CD4-positive, CD25-positive, alpha-beta regulatory T cell (primary cell): Measurements from ENCODE around the gene BARX1. TPM values are rescaled to one million over a fixed set of nuclear protein-coding genes. Genes with fewer than 3 reads are reported as not detected.
"Not testable (repeated sequence)": the region's sequence is repeated elsewhere in the genome, so short reads cannot be mapped to it uniquely, and the experiment has no call there.

Source experiments
- ATAC-seq, 2 donors: fragments of 150-1000 bp; cut with Tn5 transposase; one replicate each; pipeline ENCODE4 v1.10.0; 2021; ENCODE audit warnings: low read depth in 2 of 2, moderate number of reproducible peaks in 2 of 2, moderate library complexity in 1 of 2
- DNase-seq, 3 donors: peaks; one replicate each; pipeline versions ENCODE4 v3.0.0 to v3.0.0-alpha.2; 2012 to 2022; ENCODE audit warnings: mixed read lengths in 1 of 3
- H3K27ac ChIP-seq: one replicate; pipeline ENCODE4 v1.7.0; 2013; ENCODE audit warnings: mild to moderate bottlenecking, low read length; ENCODE audit not compliant: insufficient read depth, poor library complexity, severe bottlenecking
- H3K27me3 ChIP-seq: one replicate; pipeline ENCODE4 v1.7.0; 2013; ENCODE audit warnings: low read length; ENCODE audit not compliant: control insufficient read depth, insufficient read depth
- H3K36me3 ChIP-seq: one replicate; pipeline ENCODE4 v1.7.0; 2013; ENCODE audit warnings: mild to moderate bottlenecking, low read length, moderate library complexity; ENCODE audit not compliant: control insufficient read depth, insufficient read depth
- H3K4me1 ChIP-seq: 2 replicates; pipeline ENCODE4 v1.7.0; 2013; ENCODE audit warnings: mild to moderate bottlenecking, low read length; ENCODE audit not compliant: insufficient read depth, control insufficient read depth, poor library complexity, severe bottlenecking
- H3K4me3 ChIP-seq: one replicate; pipeline ENCODE4 v1.7.0; 2013; ENCODE audit warnings: low read depth, mild to moderate bottlenecking, low read length, moderate library complexity
- H3K9me3 ChIP-seq, 2 experiments: 1 replicate in 1 of 2; 2 replicates in 1 of 2; pipeline ENCODE4 v1.7.0; 2013; ENCODE audit warnings: low read length in 2 of 2, mild to moderate bottlenecking in 1 of 2, moderate library complexity in 1 of 2; ENCODE audit not compliant: control insufficient read depth in 2 of 2
- H3K27ac Mint-ChIP-seq, 3 donors: one replicate each; pipeline ENCODE4 v1.8.0; 2020 to 2022; ENCODE audit warnings: mild to moderate bottlenecking in 3 of 3, mixed read lengths in 3 of 3, moderate library complexity in 2 of 3
- H3K27me3 Mint-ChIP-seq: one replicate; pipeline ENCODE4 v1.8.0; 2022; ENCODE audit warnings: mild to moderate bottlenecking, mixed read lengths
- H3K36me3 Mint-ChIP-seq: one replicate; pipeline ENCODE4 v1.8.0; 2020; ENCODE audit warnings: mixed read lengths
- H3K4me1 Mint-ChIP-seq, 4 donors: one replicate each; pipeline ENCODE4 v1.8.0; 2020 to 2022; ENCODE audit warnings: mixed read lengths in 4 of 4, mild to moderate bottlenecking in 1 of 4
- H3K4me3 Mint-ChIP-seq, 4 donors: one replicate each; pipeline ENCODE4 v1.8.0; 2020 to 2022; ENCODE audit warnings: mild to moderate bottlenecking in 4 of 4, mixed read lengths in 4 of 4, moderate library complexity in 3 of 4
- H3K9me3 Mint-ChIP-seq, 7 donors: one replicate each; pipeline ENCODE4 v1.8.0; 2020 to 2022; ENCODE audit warnings: mixed read lengths in 7 of 7, mild to moderate bottlenecking in 3 of 7, moderate library complexity in 2 of 7
- polyA plus RNA-seq, 4 donors: library from polyadenylated mRNA; unstranded; fragments of 300-500 nt; fragmentation: Illumina TruSeq; gene quantifications; one replicate each; pipeline ENCODE4 v1.2.3, GENCODE V29; 2021
- total RNA-seq: library from RNA; stranded (reverse); gene quantifications from one replicate; pipeline ENCODE4 v1.2.3, GENCODE V29; 2022

BARX1 gene
- total and polyA plus RNA-seq, 5 donors from 2014 or later = not detected

GRCh38 chr9:93964685-93965084 lies 9.5 kb upstream of the BARX1 start:
- Mint-ChIP-seq H3K4me1 (peaks cover 0 to 22% (median 7%) of the 10 kb centered on the region in 4 donors), H3K36me3 (no peaks in the 10 kb centered on the region), H3K27ac (no peak overlapping the region), H3K4me3 (no peak overlapping the region), H3K9me3 (no peaks in the 10 kb centered on the region), H3K27me3 (peaks cover 38% of the 10 kb centered on the region)
- H3K27ac ChIP-seq = no peak overlapping the region
- no peaks in the 10 kb centered on the region for H3K36me3 ChIP-seq
- no peak for DNase-seq
- peaks cover 4% of the 10 kb centered on the region for H3K27me3 ChIP-seq
- H3K4me1 ChIP-seq = peaks cover 19% of the 10 kb centered on the region
- no peaks in the 10 kb centered on the region for H3K9me3 ChIP-seq
- ATAC-seq = no peak
- no peak overlapping the region for H3K4me3 ChIP-seq

- Histone ChIP-seq H3K4me1 (peaks cover 26% of the 10 kb centered on the region), H3K9me3 (no peaks in the 10 kb centered on the region), H3K36me3 (no peaks in the 10 kb centered on the region), H3K4me3 (no peak overlapping the region), H3K27me3 (peaks cover 4% of the 10 kb centered on the region), H3K27ac (no peak overlapping the region)
- no peak for ATAC-seq
- Mint-ChIP-seq H3K27ac (no peak overlapping the region), H3K36me3 (no peaks in the 10 kb centered on the region), H3K9me3 (peaks cover 0 to 2% (median 0%) of the 10 kb centered on the region in 7 donors), H3K4me1 (peaks cover 0 to 25% (median 7%) of the 10 kb centered on the region in 4 donors), H3K27me3 (peaks cover 43% of the 10 kb centered on the region), H3K4me3 (no peak overlapping the region)
- DNase-seq = no peak
Observed at GRCh38 chr9:93963969-93964368, 8.8 kb upstream of the BARX1 start.

GRCh38 chr9:93963489-93963888 lies 8.3 kb upstream of the BARX1 start:
- not testable (repeated sequence) for H3K27ac Mint-ChIP-seq, DNase-seq, H3K4me3 ChIP-seq, H3K9me3 Mint-ChIP-seq, H3K27ac ChIP-seq, H3K36me3 Mint-ChIP-seq, H3K4me3 Mint-ChIP-seq, H3K9me3 ChIP-seq, ATAC-seq, H3K27me3 ChIP-seq, H3K36me3 ChIP-seq
- H3K27me3 Mint-ChIP-seq = peaks cover 48% of the 10 kb centered on the region
- H3K4me1 Mint-ChIP-seq = peaks cover 0 to 28% (median 7%) of the 10 kb centered on the region in 4 donors
- peaks cover 31% of the 10 kb centered on the region for H3K4me1 ChIP-seq

GRCh38 chr9:93962561-93963440 lies 7.6 kb upstream of the BARX1 start:
- H3K4me3 ChIP-seq = no peak overlapping the region
- Mint-ChIP-seq H3K4me1 (peaks cover 0 to 31% (median 9%) of the 10 kb centered on the region in 4 donors), H3K4me3 (no peak overlapping the region), H3K27me3 (peaks cover 54% of the 10 kb centered on the region), H3K27ac (peak overlapping the region in 1 of 3 donors; percentile 50), H3K36me3 (no peaks in the 10 kb centered on the region), H3K9me3 (peaks cover 0 to 2% (median 0%) of the 10 kb centered on the region in 7 donors)
- H3K9me3 ChIP-seq = no peaks in the 10 kb centered on the region
- peak; percentile 67 to 78 for ATAC-seq
- peak; percentile 63 to 92 (median 78) for DNase-seq
- no peaks in the 10 kb centered on the region for H3K36me3 ChIP-seq
- no peak overlapping the region for H3K27ac ChIP-seq
- peaks cover 4% of the 10 kb centered on the region for H3K27me3 ChIP-seq
- H3K4me1 ChIP-seq = peaks cover 35% of the 10 kb centered on the region

- no peak overlapping the region for H3K4me3 ChIP-seq
- H3K4me1 ChIP-seq = peaks cover 35% of the 10 kb centered on the region
- ATAC-seq = no peak
- Mint-ChIP-seq H3K4me1 (peaks cover 0 to 31% (median 13%) of the 10 kb centered on the region in 4 donors), H3K36me3 (no peaks in the 10 kb centered on the region), H3K27ac (no peak overlapping the region), H3K27me3 (peaks cover 61% of the 10 kb centered on the region), H3K9me3 (peaks cover 0 to 2% (median 0%) of the 10 kb centered on the region in 7 donors), H3K4me3 (peak overlapping the region in 1 of 4 donors; percentile 53)
- H3K9me3 ChIP-seq = no peaks in the 10 kb centered on the region
- peaks cover 7% of the 10 kb centered on the region for H3K27me3 ChIP-seq
- no peak for DNase-seq
- no peaks in the 10 kb centered on the region for H3K36me3 ChIP-seq
- no peak overlapping the region for H3K27ac ChIP-seq
Observed at GRCh38 chr9:93962017-93962416, 6.9 kb upstream of the BARX1 start.

GRCh38 chr9:93960971-93961841 lies 6.1 kb upstream of the BARX1 start:
- DNase-seq (no peak), ATAC-seq (no peak)
- Mint-ChIP-seq H3K4me1 (peaks cover 0 to 33% (median 13%) of the 10 kb centered on the region in 4 donors), H3K4me3 (peak overlapping the region in 2 of 4 donors; percentile 22 to 71), H3K27me3 (peaks cover 70% of the 10 kb centered on the region), H3K9me3 (peaks cover 0 to 3% (median 0%) of the 10 kb centered on the region in 7 donors), H3K27ac (no peak overlapping the region), H3K36me3 (no peaks in the 10 kb centered on the region)
- H3K36me3 ChIP-seq = no peaks in the 10 kb centered on the region
- no peaks in the 10 kb centered on the region for H3K9me3 ChIP-seq
- peaks cover 35% of the 10 kb centered on the region for H3K4me1 ChIP-seq
- H3K27me3 ChIP-seq = peaks cover 10% of the 10 kb centered on the region
- no peak overlapping the region for H3K27ac ChIP-seq
- H3K4me3 ChIP-seq = no peak overlapping the region

- H3K9me3 Mint-ChIP-seq = peaks cover 0 to 5% (median 0%) of the 10 kb centered on the region in 7 donors
- no peak for ATAC-seq
- H3K27ac Mint-ChIP-seq = peak overlapping the region in 1 of 3 donors; percentile 48
- H3K4me1 Mint-ChIP-seq = peaks cover 0 to 39% (median 13%) of the 10 kb centered on the region in 4 donors
- H3K9me3 ChIP-seq = no peaks in the 10 kb centered on the region
- H3K4me3 Mint-ChIP-seq = peak overlapping the region in 2 of 4 donors; percentile 8 to 71
- H3K36me3 ChIP-seq = no peaks in the 10 kb centered on the region
- no peak overlapping the region for H3K4me3 ChIP-seq
- H3K27me3 Mint-ChIP-seq = peaks cover 74% of the 10 kb centered on the region
- H3K27ac ChIP-seq = no peak overlapping the region
- no peak for DNase-seq
- H3K4me1 ChIP-seq = peaks cover 40% of the 10 kb centered on the region
- H3K36me3 Mint-ChIP-seq = no peaks in the 10 kb centered on the region
- peaks cover 13% of the 10 kb centered on the region for H3K27me3 ChIP-seq
Observed at GRCh38 chr9:93960221-93960970, 5.2 kb upstream of the BARX1 start.
